Measurements from ENCODE around the gene PRICKLE3.
"Not testable (repeated sequence)": the region's sequence is repeated elsewhere in the genome, so short reads cannot be mapped to it uniquely, and the experiment has no call there.

The PRICKLE3 gene

GRCh38 chrX:49129427-49129826 is 56.7 kb downstream of the PRICKLE3 start:
- Histone ChIP-seq H3K4me2 (ENCODE audit: low read length) (no peak overlapping the region), H3K27me3 (ENCODE audit: control insufficient read depth, insufficient read depth, low read length) (no peaks in the 10 kb centered on the region), H3K27ac (no peak overlapping the region), H3K9ac (no peak overlapping the region), H3K79me2 (no peaks in the 10 kb centered on the region), H2AFZ (no peak overlapping the region), H3K4me1 (no peaks in the 10 kb centered on the region), H3K4me3 (ENCODE audit: low read depth, low read length) (no peak overlapping the region), H3K9me3 (ENCODE audit: control insufficient read depth, low read length) (no peaks in the 10 kb centered on the region), H3K36me3 (ENCODE audit: control insufficient read depth, insufficient read depth, low read length) (no peaks in the 10 kb centered on the region)
- no peak for TF ChIP-seq CTCF (IDR thresholded peaks at IDR 0.05)

DNA sequence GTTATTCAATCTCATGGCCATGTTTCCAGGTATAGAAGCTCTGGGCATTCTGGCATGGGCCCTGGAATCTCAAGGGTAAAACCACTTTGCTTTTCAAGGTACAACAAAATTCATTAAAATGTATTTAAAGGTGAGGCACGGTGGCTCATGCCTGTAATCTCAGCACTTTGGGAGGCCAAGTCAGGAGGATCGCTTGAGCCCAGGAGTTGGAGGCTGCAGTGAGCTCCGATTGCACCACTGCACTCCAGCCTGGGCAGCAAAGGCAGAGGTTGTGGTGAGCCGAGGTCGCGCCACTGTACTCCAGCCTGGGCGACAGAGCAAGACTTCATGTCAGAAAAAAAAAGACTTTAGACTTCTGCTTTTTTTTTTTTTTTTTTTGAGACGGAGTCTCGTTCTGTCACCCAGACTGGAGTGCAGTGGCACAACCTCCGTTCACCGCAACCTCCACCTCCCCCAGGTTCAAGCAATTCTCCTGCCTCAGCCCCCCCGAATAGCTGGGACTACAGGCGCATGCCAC is 58.4 kb downstream of the PRICKLE3 start:
- not testable (repeated sequence) for H3K36me3 ChIP-seq (ENCODE audit: control insufficient read depth, insufficient read depth, low read length); H3K4me2 ChIP-seq (ENCODE audit: low read length); H3K9ac ChIP-seq; H3K4me1 ChIP-seq; H3K27me3 ChIP-seq (ENCODE audit: control insufficient read depth, insufficient read depth, low read length); H3K9me3 ChIP-seq (ENCODE audit: control insufficient read depth, low read length); H3K4me3 ChIP-seq (ENCODE audit: low read depth, low read length); H3K79me2 ChIP-seq; H3K27ac ChIP-seq; H2AFZ ChIP-seq
